K562 (cell line): ENCODE data around the gene CLIP2. TPM values are rescaled to one million over a fixed set of nuclear protein-coding genes. Genes with fewer than 3 reads are reported as not detected.

Experiments
- AFF1 ChIP-seq, 2 experiments: fragments of 450-650 bp; IDR thresholded peaks; 2 replicates each; pipeline ENCODE4 v1.6.1; 2018; ENCODE audit warnings: mild to moderate bottlenecking in 2 of 2, low read depth in 1 of 2; ENCODE audit not compliant: partially characterized antibody in 2 of 2
- E4F1 ChIP-seq: fragments of 250-450 bp; sonication (Bioruptor Pico); IDR thresholded peaks from 2 replicates; pipeline ENCODE4 v1.5.0; 2021; ENCODE audit warnings: mild to moderate bottlenecking, borderline replicate concordance
- ESRRA ChIP-seq: fragments of 450-650 bp; IDR thresholded peaks from 2 replicates; pipeline ENCODE4 v1.6.1; 2014; ENCODE audit warnings: low read depth, mild to moderate bottlenecking, moderate library complexity, borderline replicate concordance
- MAFF ChIP-seq: IDR thresholded peaks from 2 replicates; pipeline ENCODE4 v1.6.1; 2012; ENCODE audit warnings: low read length, improper control_type of control experiment
- POLR2H ChIP-seq: IDR thresholded peaks from 2 replicates; pipeline ENCODE4 v1.6.1; 2016; ENCODE audit warnings: missing genetic modification characterization, low read depth, mild to moderate bottlenecking, control low read depth, missing compliant biosample characterization, moderate library complexity
- TCF15 ChIP-seq: fragments of 250-450 bp; sonication (Bioruptor Pico); IDR thresholded peaks from 2 replicates; pipeline ENCODE4 v1.8.0; 2022; ENCODE audit warnings: moderate library complexity, mild to moderate bottlenecking, inconsistent platforms
- TFE3 ChIP-seq: fragments of 450-650 bp; formaldehyde crosslinking; IDR thresholded peaks from 2 replicates; pipeline ENCODE4 v1.4.0; 2020; ENCODE audit warnings: mild to moderate bottlenecking, mixed read lengths
- ZBTB11 ChIP-seq, 3 experiments: fragments of 200-800 bp in 1 of 3; fragments of 250-450 bp in 1 of 3; fragments of 450-650 bp in 1 of 3; sonication (Bioruptor Pico) in 1 of 3; sonication (Bioruptor generic) in 1 of 3; formaldehyde crosslinking in 1 of 3; IDR thresholded peaks; 2 replicates each; pipeline versions ENCODE4 v1.6.1 to v1.8.0; 2016 to 2022; ENCODE audit warnings: mild to moderate bottlenecking in 2 of 3, missing genetic modification characterization in 2 of 3, missing compliant biosample characterization in 1 of 3, moderate library complexity in 1 of 3
- ZNF518B ChIP-seq: fragments of 250-450 bp; sonication (Bioruptor Pico); IDR thresholded peaks from 2 replicates; pipeline ENCODE4 v1.5.0; 2021; ENCODE audit warnings: mild to moderate bottlenecking, moderate library complexity
- polyA plus RNA-seq, 8 experiments: library from polyadenylated mRNA; depleted of rRNA in 4 of 8; stranded (reverse) in 5 of 8; unstranded in 3 of 8; fragments of >200 nt; fragmentation: Nextera tagmentation in 2 of 8; fragmentation: Illumina TruSeq in 1 of 8; extraction: Ambion mirVana in 2 of 8; extraction: Trizol in 1 of 8; gene quantifications; 2 replicates each; pipeline versions ENCODE4 v1.2.1 to v1.2.3, GENCODE V29; 2011 to 2014; ENCODE audit warnings: inconsistent platforms in 1 of 8, missing spikeins in 1 of 8
- total RNA-seq, 7 experiments: library from RNA; depleted of rRNA in 6 of 7; stranded (reverse); fragments of >200 nt in 6 of 7; fragmentation: Illumina TruSeq in 2 of 7; extraction: Trizol in 2 of 7; gene quantifications; 2 replicates each; pipeline versions ENCODE4 v1.2.1 to v1.2.3, GENCODE V29; 2011 to 2021; ENCODE audit warnings: low replicate concordance in 1 of 7

CLIP2 gene
- total and polyA plus RNA-seq, 9 of the 15 experiments (the other 6 are each of a cell fraction or from before 2014, with no cell fraction given) = 0.07 to 5.4 (median 2.1) TPM

- no peak for TF ChIP-seq E4F1
- no peak for TF ChIP-seq AFF1 (IDR thresholded peaks at IDR 0.05; ENCODE audit: low read depth in 1 of 2, partially characterized antibody in 2 of 2)
- TF ChIP-seq ESRRA = no peak
- no peak for TF ChIP-seq POLR2H (tag)
- no peak for TF ChIP-seq MAFF
- no peak for TF ChIP-seq ZBTB11 (CRISPR knock-in tag; IDR thresholded peaks at IDR 0.05)
- TF ChIP-seq TCF15 (CRISPR knock-in tag) = no peak
- no peak for TF ChIP-seq ZNF518B (CRISPR knock-in tag)
- no peak for TF ChIP-seq TFE3 (CRISPR knock-in tag)
Observed at GRCh38 chr7:74320645-74321221, 31.5 kb downstream of the CLIP2 start (continued).
